A673 (cell line): Measurements from ENCODE around the gene ATP10A. TPM values are rescaled to one million over a fixed set of nuclear protein-coding genes. Genes with fewer than 3 reads are reported as not detected.

Source experiments
- BruUV-seq: library from RNA; stranded (reverse); fragments of 400-500 nt; replicated peaks from 2 replicates; lab custom pipeline; 2021; lab: Mats Ljungman, UMichigan
- CTCF ChIA-PET: fragments of 300-600 bp; sonication (Branson Sonifier 250); formaldehyde crosslinking; loops from one replicate; lab custom pipeline; 2022; ENCODE audit warnings: antibody characterized with exemption; lab: Charles Lee
- POLR2A ChIA-PET: fragments of 300-600 bp; sonication (Branson Sonifier 250); formaldehyde crosslinking; loops from one replicate; lab custom pipeline; 2022; ENCODE audit warnings: antibody characterized with exemption; ENCODE audit not compliant: low non-redundant PET; lab: Charles Lee
- DNase-seq: peaks from one replicate; pipeline ENCODE4 v3.0.0-alpha.2; 2015; ENCODE audit warnings: low spot score
- H3K27ac ChIP-seq: fragments of 200-600 bp; sonication (generic); 2 replicates; pipeline ENCODE4 v1.5.1; 2016; ENCODE audit warnings: mixed run types, low read depth, mild to moderate bottlenecking, mixed read lengths, antibody characterized with exemption, low read length; ENCODE audit not compliant: poor library complexity, severe bottlenecking
- H3K27me3 ChIP-seq: fragments of 200-600 bp; sonication (generic); replicated peaks from 2 replicates; pipeline ENCODE4 v1.6.1; 2017; ENCODE audit warnings: mixed run types, low read depth, mild to moderate bottlenecking, mixed read lengths, antibody characterized with exemption, low read length; ENCODE audit not compliant: insufficient read depth, poor library complexity
- H3K36me3 ChIP-seq: fragments of 200-600 bp; sonication (generic); 2 replicates; pipeline ENCODE4 v1.6.1; 2016; ENCODE audit warnings: mixed run types, mild to moderate bottlenecking, mixed read lengths, antibody characterized with exemption, low read length; ENCODE audit not compliant: insufficient read depth, poor library complexity, severe bottlenecking
- H3K4me1 ChIP-seq: fragments of 200-600 bp; sonication (generic); 2 replicates; pipeline ENCODE4 v1.6.1; 2017; ENCODE audit warnings: mixed run types, mild to moderate bottlenecking, mixed read lengths, antibody characterized with exemption, low read length; ENCODE audit not compliant: insufficient read depth, poor library complexity, severe bottlenecking
- H3K4me3 ChIP-seq: fragments of 200-600 bp; sonication (generic); 2 replicates; pipeline ENCODE4 v1.5.1; 2016; ENCODE audit warnings: low read depth, mixed run types, mild to moderate bottlenecking, mixed read lengths, low read length; ENCODE audit not compliant: poor library complexity, severe bottlenecking
- H3K9me3 ChIP-seq: fragments of 200-600 bp; sonication (generic); 2 replicates; pipeline ENCODE4 v1.6.1; 2016; ENCODE audit warnings: mixed run types, low read depth, mild to moderate bottlenecking, mixed read lengths, antibody characterized with exemption, low read length; ENCODE audit not compliant: poor library complexity, severe bottlenecking
- EZH2 ChIP-seq: fragments of 200-600 bp; sonication (generic); IDR thresholded peaks from 2 replicates; pipeline ENCODE4 v1.6.1; 2017; ENCODE audit warnings: borderline replicate concordance, low read depth, mild to moderate bottlenecking, mixed read lengths, antibody characterized with exemption, low read length; ENCODE audit not compliant: poor library complexity, severe bottlenecking
- intact Hi-C: fragments of 100-400 bp; cut with micrococcal nuclease; formaldehyde crosslinking; loops from one replicate; pipeline ENCODE4 v1.10.0; 2022; ENCODE audit not compliant: unreplicated experiment
- total RNA-seq: library from RNA; stranded (reverse); gene quantifications from 2 replicates; pipeline ENCODE4 v1.2.3, GENCODE V29; 2021
- TF ChIP-seq, protein P1 (sequence below): fragments of 300-800, 200-600 bp; sonication (generic); conservative IDR thresholded peaks from 2 replicates; pipeline ENCODE4 v1.5.1; 2017; ENCODE audit warnings: low read depth, mild to moderate bottlenecking, antibody characterized with exemption, low read length, moderate library complexity, mixed read lengths

The ATP10A gene
- total RNA-seq, 1 experiment from 2014 or later = not detected

DNA sequence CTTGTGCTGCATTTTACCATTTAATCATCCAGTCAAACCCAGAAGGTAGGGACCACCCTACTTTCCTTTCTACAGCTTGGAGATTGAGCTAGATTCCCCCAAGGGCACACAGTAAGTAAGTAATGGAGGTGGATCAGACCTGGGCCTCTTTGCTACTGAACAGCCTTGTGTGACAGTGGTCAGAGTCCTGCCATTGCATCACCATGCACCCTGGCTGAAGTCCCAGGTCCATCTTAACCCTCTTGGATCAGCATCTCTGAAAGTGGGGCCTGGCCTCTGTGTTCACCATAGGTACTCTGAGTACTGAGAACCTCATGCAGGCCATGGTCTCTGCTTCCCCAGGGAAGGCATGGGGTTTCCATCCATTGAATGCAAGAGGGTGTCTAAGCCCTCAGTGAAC, 34.5 kb upstream of the ATP10A start:
- no peaks in the 10 kb centered on the region for H3K36me3 ChIP-seq
- POLR2A ChIA-PET = no interaction called here
- peaks cover 38% of the 10 kb centered on the region for H3K9me3 ChIP-seq
- no peaks in the 10 kb centered on the region for H3K27me3 ChIP-seq
- DNase-seq = no peak
- H3K4me3 ChIP-seq = no peak overlapping the region
- H3K4me1 ChIP-seq = no peaks in the 10 kb centered on the region
- TF ChIP-seq, protein P1, sequence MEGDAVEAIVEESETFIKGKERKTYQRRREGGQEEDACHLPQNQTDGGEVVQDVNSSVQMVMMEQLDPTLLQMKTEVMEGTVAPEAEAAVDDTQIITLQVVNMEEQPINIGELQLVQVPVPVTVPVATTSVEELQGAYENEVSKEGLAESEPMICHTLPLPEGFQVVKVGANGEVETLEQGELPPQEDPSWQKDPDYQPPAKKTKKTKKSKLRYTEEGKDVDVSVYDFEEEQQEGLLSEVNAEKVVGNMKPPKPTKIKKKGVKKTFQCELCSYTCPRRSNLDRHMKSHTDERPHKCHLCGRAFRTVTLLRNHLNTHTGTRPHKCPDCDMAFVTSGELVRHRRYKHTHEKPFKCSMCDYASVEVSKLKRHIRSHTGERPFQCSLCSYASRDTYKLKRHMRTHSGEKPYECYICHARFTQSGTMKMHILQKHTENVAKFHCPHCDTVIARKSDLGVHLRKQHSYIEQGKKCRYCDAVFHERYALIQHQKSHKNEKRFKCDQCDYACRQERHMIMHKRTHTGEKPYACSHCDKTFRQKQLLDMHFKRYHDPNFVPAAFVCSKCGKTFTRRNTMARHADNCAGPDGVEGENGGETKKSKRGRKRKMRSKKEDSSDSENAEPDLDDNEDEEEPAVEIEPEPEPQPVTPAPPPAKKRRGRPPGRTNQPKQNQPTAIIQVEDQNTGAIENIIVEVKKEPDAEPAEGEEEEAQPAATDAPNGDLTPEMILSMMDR = no peak
- no peak for TF ChIP-seq EZH2
- BruUV-seq = no TSS peak
- no peak overlapping the region for H3K27ac ChIP-seq
- intact Hi-C loops = no loop called here
- CTCF ChIA-PET = no interaction called here

DNA sequence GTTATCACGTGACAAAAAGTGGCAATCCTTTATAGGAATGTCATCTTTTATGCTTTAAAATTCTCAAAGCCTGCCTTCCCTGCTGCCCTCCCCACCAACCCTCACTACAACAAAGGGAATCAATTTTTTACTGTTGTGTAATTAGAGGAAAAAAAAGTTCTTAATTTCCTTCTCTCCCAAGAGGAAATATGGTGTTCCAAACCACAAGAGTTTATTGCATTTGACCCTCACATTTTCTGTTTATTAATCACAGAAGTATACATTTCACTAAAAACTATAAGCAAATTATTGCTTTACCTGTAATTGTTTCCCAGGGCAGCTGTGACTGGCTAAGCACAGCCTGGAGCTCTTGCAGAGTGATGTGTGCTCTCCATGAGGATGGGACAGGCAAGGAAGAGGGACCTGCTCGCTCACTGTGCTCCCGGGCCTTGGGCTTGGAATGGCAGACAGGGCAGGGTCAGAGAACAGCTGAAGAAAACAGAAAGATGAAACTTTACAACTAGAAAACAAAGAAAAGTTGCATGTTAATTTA, 31.3 kb upstream of the ATP10A start:
- Histone ChIP-seq H3K4me1 (no peaks in the 10 kb centered on the region), H3K36me3 (no peaks in the 10 kb centered on the region), H3K27ac (no peak overlapping the region), H3K27me3 (no peaks in the 10 kb centered on the region), H3K9me3 (peaks cover 33% of the 10 kb centered on the region), H3K4me3 (no peak overlapping the region)
- POLR2A ChIA-PET = no interaction called here
- TF ChIP-seq, protein P1 = no peak
- no peak for TF ChIP-seq EZH2
- no peak for DNase-seq
- CTCF ChIA-PET = no interaction called here
- BruUV-seq = no TSS peak
- intact Hi-C loops = no loop called here

DNA sequence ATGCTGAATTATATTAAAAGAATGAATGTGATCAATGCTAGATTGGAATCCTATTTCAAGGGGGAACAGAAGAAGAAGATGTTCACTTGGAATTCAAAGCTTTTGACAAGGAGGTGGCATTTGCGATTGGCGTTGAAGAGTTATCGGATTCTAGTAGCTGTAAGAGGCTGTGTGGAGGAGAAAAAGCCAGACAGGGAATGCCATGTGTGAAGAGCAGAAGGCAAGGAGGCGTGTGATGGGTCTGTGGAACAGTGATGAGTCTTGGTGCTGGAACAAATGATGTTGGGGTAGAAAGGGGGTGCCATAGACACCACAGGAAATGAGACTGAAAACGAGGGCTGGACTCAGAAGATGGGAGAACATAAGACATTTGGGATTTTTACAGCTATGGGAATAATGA, 30.5 kb upstream of the ATP10A start:
- no peak overlapping the region for H3K27ac ChIP-seq
- ChIA-PET POLR2A (no interaction called here), CTCF (no interaction called here)
- H3K9me3 ChIP-seq = peaks cover 36% of the 10 kb centered on the region
- intact Hi-C loops = no loop called here
- no TSS peak for BruUV-seq
- H3K4me3 ChIP-seq = no peak overlapping the region
- no peaks in the 10 kb centered on the region for H3K4me1 ChIP-seq
- no peaks in the 10 kb centered on the region for H3K27me3 ChIP-seq
- DNase-seq = no peak
- TF ChIP-seq, protein P1 = no peak
- TF ChIP-seq EZH2 = no peak
- H3K36me3 ChIP-seq = no peaks in the 10 kb centered on the region
